IMR-90 (cell line): ENCODE measurements around the gene PRDM15. TPM values are rescaled to one million over a fixed set of nuclear protein-coding genes. Genes with fewer than 3 reads are reported as not detected.

Experiments
- ATAC-seq: fragments of 200-7000 bp; cut with Tn5 transposase; 2 replicates; pipeline ENCODE4 v1.9.1; 2020; ENCODE audit warnings: low read depth, mild to moderate bottlenecking, moderate library complexity
- BruUV-seq: library from RNA; stranded (reverse); fragments of 400-500 nt; replicated peaks from 2 replicates; lab custom pipeline; 2021; lab: Mats Ljungman, UMichigan
- CTCF ChIA-PET: fragments of 300-600 bp; formaldehyde crosslinking; extraction: SDS; loops from one replicate; lab custom pipeline; 2021; ENCODE audit warnings: antibody characterized with exemption; lab: Yijun Ruan, JAX
- POLR2A ChIA-PET: fragments of 300-600 bp; sonication (Branson Sonifier 250); formaldehyde crosslinking; loops from one replicate; lab custom pipeline; 2022; ENCODE audit warnings: antibody characterized with exemption; ENCODE audit not compliant: unreplicated experiment; lab: Charles Lee
- DNase-seq: peaks from one replicate; pipeline ENCODE4 v3.0.0; 2013
- H2AFZ ChIP-seq: replicated peaks from 2 replicates; pipeline ENCODE3; 2013; ENCODE audit warnings: low read length, mild to moderate bottlenecking; ENCODE audit not compliant: poor library complexity
- H2AK5ac ChIP-seq: 2 replicates; pipeline ENCODE4 v1.6.1; 2013; ENCODE audit warnings: low read depth, low read length, inconsistent platforms
- H2AK9ac ChIP-seq: replicated peaks from 2 replicates; pipeline ENCODE3; 2013; ENCODE audit warnings: mild to moderate bottlenecking, low read depth, low read length, moderate library complexity; ENCODE audit not compliant: poor library complexity
- H2BK120ac ChIP-seq: 2 replicates; pipeline ENCODE4 v1.6.1; 2013; ENCODE audit warnings: low read depth, low read length, inconsistent platforms
- H2BK15ac ChIP-seq: 3 replicates; pipeline ENCODE4 v1.6.1; 2013; ENCODE audit warnings: low read depth, low read length, inconsistent platforms
- H2BK20ac ChIP-seq: 2 replicates; pipeline ENCODE4 v1.6.1; 2013; ENCODE audit warnings: low read depth, mild to moderate bottlenecking, inconsistent platforms, low read length, moderate library complexity
- H2BK5ac ChIP-seq: 2 replicates; pipeline ENCODE4 v1.6.1; 2013; ENCODE audit warnings: mild to moderate bottlenecking, low read depth, low read length, inconsistent platforms; ENCODE audit not compliant: poor library complexity, severe bottlenecking
- H3K14ac ChIP-seq: replicated peaks from 2 replicates; pipeline ENCODE4 v1.6.1; 2013; ENCODE audit warnings: low read depth, low read length, inconsistent platforms
- H3K18ac ChIP-seq: 2 replicates; pipeline ENCODE4 v1.6.1; 2013; ENCODE audit warnings: low read depth, low read length, control low read depth
- H3K23ac ChIP-seq: 2 replicates; pipeline ENCODE4 v1.6.1; 2013; ENCODE audit warnings: low read depth, low read length, inconsistent platforms
- H3K27ac ChIP-seq: 2 replicates; pipeline ENCODE4 v1.5.1; 2013; ENCODE audit warnings: mild to moderate bottlenecking, control low read depth, low read length; ENCODE audit not compliant: insufficient read depth
- H3K27me3 ChIP-seq: 2 replicates; pipeline ENCODE4 v1.6.1; 2013; ENCODE audit warnings: low read length; ENCODE audit not compliant: control insufficient read depth, insufficient read depth
- H3K36me3 ChIP-seq: 2 replicates; pipeline ENCODE4 v1.6.1; 2013; ENCODE audit warnings: low read length, mixed read lengths; ENCODE audit not compliant: control insufficient read depth, insufficient read depth
- H3K4ac ChIP-seq: 2 replicates; pipeline ENCODE4 v1.6.1; 2013; ENCODE audit warnings: low read depth, low read length, inconsistent platforms
- H3K4me1 ChIP-seq: 2 replicates; pipeline ENCODE4 v1.6.1; 2013; ENCODE audit warnings: low read length, mixed read lengths; ENCODE audit not compliant: control insufficient read depth, insufficient read depth
- H3K4me2 ChIP-seq: 2 replicates; pipeline ENCODE4 v1.6.1; 2013; ENCODE audit warnings: low read depth, mild to moderate bottlenecking, control low read depth, low read length, moderate library complexity
- H3K4me3 ChIP-seq: 2 replicates; pipeline ENCODE4 v1.5.1; 2013; ENCODE audit warnings: low read depth, mild to moderate bottlenecking, control low read depth, low read length, moderate library complexity; ENCODE audit not compliant: insufficient read depth
- H3K56ac ChIP-seq: 2 replicates; pipeline ENCODE4 v1.6.1; 2013; ENCODE audit warnings: low read length, inconsistent platforms; ENCODE audit not compliant: insufficient read depth; ENCODE audit errors: extremely low read depth
- H3K79me1 ChIP-seq, 2 experiments: 2 replicates each; pipeline ENCODE4 v1.6.1; 2013; ENCODE audit warnings: low read length in 2 of 2, inconsistent platforms in 1 of 2, low read depth in 1 of 2
- H3K9ac ChIP-seq: 2 replicates; pipeline ENCODE4 v1.6.1; 2013; ENCODE audit warnings: low read depth, low read length, control low read depth
- H3K9me1 ChIP-seq: 2 replicates; pipeline ENCODE4 v1.6.1; 2013; ENCODE audit warnings: low read length, inconsistent platforms; ENCODE audit not compliant: insufficient read depth
- H3K9me3 ChIP-seq: 2 replicates; pipeline ENCODE4 v1.6.1; 2013; ENCODE audit warnings: low read length; ENCODE audit not compliant: control insufficient read depth, insufficient read depth
- H4K20me1 ChIP-seq: 2 replicates; pipeline ENCODE4 v1.6.1; 2013; ENCODE audit warnings: low read length, inconsistent platforms; ENCODE audit not compliant: insufficient read depth
- H4K5ac ChIP-seq: 2 replicates; pipeline ENCODE4 v1.6.1; 2013; ENCODE audit warnings: mild to moderate bottlenecking, low read depth, low read length, control low read depth
- H4K8ac ChIP-seq, 2 experiments: 2 replicates each; pipeline ENCODE4 v1.6.1; 2013; ENCODE audit warnings: low read depth in 2 of 2, low read length in 2 of 2, control low read depth in 1 of 2, inconsistent platforms in 1 of 2
- H4K91ac ChIP-seq: 2 replicates; pipeline ENCODE4 v1.6.1; 2013; ENCODE audit warnings: low read depth, low read length, inconsistent platforms; ENCODE audit not compliant: insufficient read depth
- CEBPB ChIP-seq: IDR thresholded peaks from 2 replicates; pipeline ENCODE4 v1.6.1; 2012; ENCODE audit warnings: low read depth, low read length, improper control_type of control experiment
- CHD1 ChIP-seq: IDR thresholded peaks from 2 replicates; pipeline ENCODE4 v1.6.1; 2012; ENCODE audit warnings: low read depth, low read length, improper control_type of control experiment
- FOS ChIP-seq: fragments of 150-350 bp; IDR thresholded peaks from 2 replicates; pipeline ENCODE4 v1.6.1; 2016; ENCODE audit warnings: low read depth, low read length
- MAFK ChIP-seq: IDR thresholded peaks from 2 replicates; pipeline ENCODE4 v1.6.1; 2012; ENCODE audit warnings: low read depth, low read length, improper control_type of control experiment
- MAZ ChIP-seq: IDR thresholded peaks from 2 replicates; pipeline ENCODE4 v1.6.1; 2012; ENCODE audit warnings: low read depth, mild to moderate bottlenecking, low read length, improper control_type of control experiment, moderate library complexity, borderline replicate concordance
- MXI1 ChIP-seq: IDR thresholded peaks from 2 replicates; pipeline ENCODE4 v1.6.1; 2012; ENCODE audit warnings: low read depth, mild to moderate bottlenecking, low read length, moderate library complexity, borderline replicate concordance
- NFE2L2 ChIP-seq: fragments of 150-350 bp; IDR thresholded peaks from 2 replicates; pipeline ENCODE4 v1.6.1; 2016; ENCODE audit warnings: low read depth, mild to moderate bottlenecking, low read length
- POLR2A ChIP-seq: IDR thresholded peaks from 2 replicates; pipeline ENCODE4 v1.6.1; 2012; ENCODE audit warnings: mild to moderate bottlenecking, low read depth, low read length
- RAD21 ChIP-seq: IDR thresholded peaks from 2 replicates; pipeline ENCODE4 v1.6.1; 2012; ENCODE audit warnings: low read length, improper control_type of control experiment
- RCOR1 ChIP-seq: IDR thresholded peaks from 2 replicates; pipeline ENCODE4 v1.6.1; 2012; ENCODE audit warnings: mild to moderate bottlenecking, low read length, improper control_type of control experiment; ENCODE audit not compliant: insufficient replicate concordance
- RFX5 ChIP-seq: IDR thresholded peaks from 2 replicates; pipeline ENCODE4 v1.8.0; 2012; ENCODE audit warnings: low read depth, mild to moderate bottlenecking, low read length, moderate library complexity
- SMC3 ChIP-seq: fragments of 150-350 bp; IDR thresholded peaks from 2 replicates; pipeline ENCODE4 v1.6.1; 2016; ENCODE audit warnings: low read depth, mild to moderate bottlenecking, antibody characterized with exemption, low read length, moderate library complexity
- WGBS, 2 experiments: methylation state at CpG; one replicate each; pipeline versions ENCODE4 v1.1.5 to v1.1.7; 2013; ENCODE audit warnings: missing lambda C conversion rate in 2 of 2; ENCODE audit not compliant: insufficient read length in 1 of 2; ENCODE audit errors: extremely low coverage in 2 of 2; 5-methylcytosine and 5-hydroxymethylcytosine counted together
- dilution Hi-C: fragments of 300-500 bp; cut with HindIII; formaldehyde crosslinking; loops from one replicate; pipeline ENCODE4 v1.14.3; 2018; ENCODE audit warnings: low sequenced_read_pairs; ENCODE audit not compliant: unreplicated experiment
- in situ Hi-C: fragments of 300-500 bp; cut with MboI; formaldehyde crosslinking; loops from 3 replicates; pipeline ENCODE4 v1.14.3; 2019; ENCODE audit warnings: low sequenced_read_pairs, inconsistent platforms, mixed read lengths
- intact Hi-C: fragments of 100-400 bp; cut with micrococcal nuclease; formaldehyde crosslinking; loops from 2 replicates; pipeline ENCODE4 v1.10.0; 2022
- polyA plus RNA-seq, 3 experiments: library from polyadenylated mRNA; depleted of rRNA; stranded (reverse); fragments of >200 nt; gene quantifications; 2 replicates each; pipeline ENCODE4 v1.2.3, GENCODE V29; 2012; ENCODE audit warnings: low replicate concordance in 1 of 3
- total RNA-seq: library from RNA; depleted of rRNA; stranded (reverse); fragments of >200 nt; gene quantifications from 2 replicates; pipeline ENCODE4 v1.2.3, GENCODE V29; 2012
- TF ChIP-seq, protein P1 (sequence below): fragments of 150-350 bp; IDR thresholded peaks from 2 replicates; pipeline ENCODE4 v1.6.1; 2016; ENCODE audit warnings: low read depth, mild to moderate bottlenecking, low read length, moderate library complexity, borderline replicate concordance
- TF ChIP-seq, protein P2 (sequence below): conservative IDR thresholded peaks from 2 replicates; pipeline ENCODE4 v1.5.1; 2012; ENCODE audit warnings: mild to moderate bottlenecking, low read depth, low read length, improper control_type of control experiment
- TF ChIP-seq, protein P3 (sequence below): fragments of 150-350 bp; IDR thresholded peaks from 2 replicates; pipeline ENCODE4 v1.6.1; 2017; ENCODE audit warnings: mild to moderate bottlenecking, antibody characterized with exemption, low read length, low read depth

Gene PRDM15
- total and polyA plus RNA-seq, 2 of the 4 experiments (the other 2 are of a cell fraction), result 7.3 to 8.8 TPM

DNA sequence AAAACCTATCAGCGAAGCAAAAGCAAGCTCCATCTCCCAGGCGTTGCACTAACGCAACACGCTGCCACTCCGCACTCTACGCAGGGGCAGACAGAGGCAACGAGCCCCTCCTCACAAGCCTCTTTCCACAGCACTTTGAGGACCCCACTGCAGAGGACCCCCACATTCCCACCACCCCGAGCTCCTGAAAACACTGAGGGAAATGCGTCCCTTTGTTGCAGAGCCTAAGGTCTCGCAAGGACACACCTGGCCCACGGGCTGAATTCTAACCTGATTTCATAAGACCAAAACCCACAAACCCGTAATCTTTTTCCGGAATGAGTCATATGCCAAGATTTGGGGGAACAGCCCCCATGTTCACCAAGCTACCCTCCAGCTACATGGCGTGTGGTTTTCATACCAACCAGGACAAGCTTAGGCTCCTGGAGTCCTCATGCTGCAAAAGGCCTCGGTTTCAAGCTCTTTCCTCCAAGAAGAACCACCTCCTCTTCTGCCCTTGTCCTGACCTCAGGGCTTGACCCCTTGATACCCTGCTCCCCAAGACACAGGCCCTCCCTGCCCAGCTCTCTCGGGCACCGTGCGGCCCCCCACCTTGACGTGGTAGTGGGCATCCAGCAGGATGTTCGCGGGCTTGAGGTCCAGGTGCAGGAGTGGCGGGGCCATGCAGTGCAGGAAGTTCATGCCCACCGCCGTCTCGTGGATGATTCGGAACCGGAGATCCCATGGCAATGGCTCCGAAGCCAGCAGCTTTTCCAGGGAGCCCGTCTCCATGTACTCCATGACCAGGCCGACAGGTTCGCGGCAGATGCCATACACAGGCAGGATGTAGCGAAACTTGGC is 123.0 kb downstream of the PRDM15 start:
- H4K5ac ChIP-seq, result no peak overlapping the region
- H3K4ac ChIP-seq, result no peak overlapping the region
- DNase-seq, result no peak
- H3K27ac ChIP-seq, result no peak overlapping the region
- no peak overlapping the region for H2BK120ac ChIP-seq
- no peak overlapping the region for H2AK5ac ChIP-seq
- ChIA-PET POLR2A (no interaction called here), CTCF (no interaction called here)
- dilution Hi-C loops (no loop called here), in situ Hi-C loops (no loop called here), intact Hi-C loops (no loop called here)
- peaks cover 11% of the 10 kb centered on the region for H3K4me1 ChIP-seq
- peaks cover 16% of the 10 kb centered on the region for H3K27me3 ChIP-seq
- no peaks in the 10 kb centered on the region for H3K36me3 ChIP-seq
- no peak overlapping the region for H2AK9ac ChIP-seq
- no peaks in the 10 kb centered on the region for H3K9me3 ChIP-seq
- no peak overlapping the region for H4K8ac ChIP-seq
- H3K9ac ChIP-seq, result no peak overlapping the region
- no peak overlapping the region for H3K14ac ChIP-seq
- H3K18ac ChIP-seq, result no peak overlapping the region
- no peak overlapping the region for H2BK20ac ChIP-seq
- no peak overlapping the region for H3K4me2 ChIP-seq
- no peak overlapping the region for H2BK5ac ChIP-seq
- H3K23ac ChIP-seq, result no peak overlapping the region
- no peak for ATAC-seq
- no peak overlapping the region for H2AFZ ChIP-seq
- WGBS, 2 experiments, result 94% methylated on average over 22 of the region's 33 CpGs; no CpG with 5 or more reads in 1 of the 2 experiments
- H3K4me3 ChIP-seq, result no peak overlapping the region
- H2BK15ac ChIP-seq, result no peak overlapping the region
- TF ChIP-seq MAZ (no peak), POLR2A (no peak), SMC3 (no peak), CHD1 (no peak), RCOR1 (no peak), RFX5 (no peak), MXI1 (no peak), NFE2L2 (no peak), RAD21 (no peak), FOS (no peak), CEBPB (no peak), MAFK (no peak)
- TF ChIP-seq, protein P1, sequence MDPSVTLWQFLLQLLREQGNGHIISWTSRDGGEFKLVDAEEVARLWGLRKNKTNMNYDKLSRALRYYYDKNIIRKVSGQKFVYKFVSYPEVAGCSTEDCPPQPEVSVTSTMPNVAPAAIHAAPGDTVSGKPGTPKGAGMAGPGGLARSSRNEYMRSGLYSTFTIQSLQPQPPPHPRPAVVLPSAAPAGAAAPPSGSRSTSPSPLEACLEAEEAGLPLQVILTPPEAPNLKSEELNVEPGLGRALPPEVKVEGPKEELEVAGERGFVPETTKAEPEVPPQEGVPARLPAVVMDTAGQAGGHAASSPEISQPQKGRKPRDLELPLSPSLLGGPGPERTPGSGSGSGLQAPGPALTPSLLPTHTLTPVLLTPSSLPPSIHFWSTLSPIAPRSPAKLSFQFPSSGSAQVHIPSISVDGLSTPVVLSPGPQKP, result no peak
- TF ChIP-seq, protein P2, sequence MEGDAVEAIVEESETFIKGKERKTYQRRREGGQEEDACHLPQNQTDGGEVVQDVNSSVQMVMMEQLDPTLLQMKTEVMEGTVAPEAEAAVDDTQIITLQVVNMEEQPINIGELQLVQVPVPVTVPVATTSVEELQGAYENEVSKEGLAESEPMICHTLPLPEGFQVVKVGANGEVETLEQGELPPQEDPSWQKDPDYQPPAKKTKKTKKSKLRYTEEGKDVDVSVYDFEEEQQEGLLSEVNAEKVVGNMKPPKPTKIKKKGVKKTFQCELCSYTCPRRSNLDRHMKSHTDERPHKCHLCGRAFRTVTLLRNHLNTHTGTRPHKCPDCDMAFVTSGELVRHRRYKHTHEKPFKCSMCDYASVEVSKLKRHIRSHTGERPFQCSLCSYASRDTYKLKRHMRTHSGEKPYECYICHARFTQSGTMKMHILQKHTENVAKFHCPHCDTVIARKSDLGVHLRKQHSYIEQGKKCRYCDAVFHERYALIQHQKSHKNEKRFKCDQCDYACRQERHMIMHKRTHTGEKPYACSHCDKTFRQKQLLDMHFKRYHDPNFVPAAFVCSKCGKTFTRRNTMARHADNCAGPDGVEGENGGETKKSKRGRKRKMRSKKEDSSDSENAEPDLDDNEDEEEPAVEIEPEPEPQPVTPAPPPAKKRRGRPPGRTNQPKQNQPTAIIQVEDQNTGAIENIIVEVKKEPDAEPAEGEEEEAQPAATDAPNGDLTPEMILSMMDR, result no peak
- TF ChIP-seq, protein P3, sequence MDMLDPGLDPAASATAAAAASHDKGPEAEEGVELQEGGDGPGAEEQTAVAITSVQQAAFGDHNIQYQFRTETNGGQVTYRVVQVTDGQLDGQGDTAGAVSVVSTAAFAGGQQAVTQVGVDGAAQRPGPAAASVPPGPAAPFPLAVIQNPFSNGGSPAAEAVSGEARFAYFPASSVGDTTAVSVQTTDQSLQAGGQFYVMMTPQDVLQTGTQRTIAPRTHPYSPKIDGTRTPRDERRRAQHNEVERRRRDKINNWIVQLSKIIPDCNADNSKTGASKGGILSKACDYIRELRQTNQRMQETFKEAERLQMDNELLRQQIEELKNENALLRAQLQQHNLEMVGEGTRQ, result no peak
- peaks cover 4% of the 10 kb centered on the region; the same call in 1 of the 2 replicates for H3K9me1 ChIP-seq
- no peak overlapping the region for H4K91ac ChIP-seq
- no peaks in the 10 kb centered on the region for H3K79me1 ChIP-seq
- H3K56ac ChIP-seq, result no peak overlapping the region
- BruUV-seq, result no TSS peak
- no peaks in the 10 kb centered on the region for H4K20me1 ChIP-seq
